Lower lobe of right lung (tissue), 2 donors: ENCODE data around the gene QRFP. TPM values are rescaled to one million over a fixed set of nuclear protein-coding genes. Genes with fewer than 3 reads are reported as not detected.

Source experiments
- ATAC-seq, 2 donors: fragments of 200-7000 bp; cut with Tn5 transposase; one replicate each; pipeline ENCODE4 v1.9.1; 2020 to 2022; ENCODE audit warnings: mild to moderate bottlenecking in 2 of 2, moderate library complexity in 2 of 2
- DNase-seq: peaks from one replicate; pipeline ENCODE4 v3.0.0-alpha.2; 2020
- H3K27ac ChIP-seq: fragments of 200-600 bp; one replicate; pipeline ENCODE4 v1.8.0; 2022
- H3K27me3 ChIP-seq: fragments of 200-600 bp; one replicate; pipeline ENCODE4 v1.8.0; 2022; ENCODE audit warnings: low read depth
- H3K36me3 ChIP-seq: fragments of 200-600 bp; one replicate; pipeline ENCODE4 v1.8.0; 2022; ENCODE audit warnings: mild to moderate bottlenecking
- H3K4me1 ChIP-seq: fragments of 200-600 bp; one replicate; pipeline ENCODE4 v1.8.0; 2022
- H3K4me3 ChIP-seq: fragments of 200-600 bp; one replicate; pipeline ENCODE4 v1.8.0; 2022; ENCODE audit warnings: mild to moderate bottlenecking
- H3K9me3 ChIP-seq: fragments of 200-600 bp; one replicate; pipeline ENCODE4 v1.8.0; 2022
- intact Hi-C: fragments of 100-400 bp; cut with DNase I; formaldehyde crosslinking; loops from one replicate; pipeline ENCODE4 v1.11.0; 2022
- total RNA-seq: library from RNA; stranded (reverse); fragmentation: NEBNext Ultra II Directional; extraction: Animal tissue kit (Norgen Biotek cat#: 25700); gene quantifications from one replicate; pipeline ENCODE4 v1.2.1, GENCODE V29; 2021
- TF ChIP-seq, protein P1 (sequence below): fragments of 200-600 bp; IDR thresholded peaks from one replicate; pipeline ENCODE4 v1.8.0; 2022; ENCODE audit warnings: antibody characterized with exemption, mild to moderate bottlenecking
- donor health status: DM: no; HTN: yes; CAD: no; lungs with severe emphysema.

QRFP gene
- total RNA-seq, 1 donor from 2014 or later, result not detected

DNA sequence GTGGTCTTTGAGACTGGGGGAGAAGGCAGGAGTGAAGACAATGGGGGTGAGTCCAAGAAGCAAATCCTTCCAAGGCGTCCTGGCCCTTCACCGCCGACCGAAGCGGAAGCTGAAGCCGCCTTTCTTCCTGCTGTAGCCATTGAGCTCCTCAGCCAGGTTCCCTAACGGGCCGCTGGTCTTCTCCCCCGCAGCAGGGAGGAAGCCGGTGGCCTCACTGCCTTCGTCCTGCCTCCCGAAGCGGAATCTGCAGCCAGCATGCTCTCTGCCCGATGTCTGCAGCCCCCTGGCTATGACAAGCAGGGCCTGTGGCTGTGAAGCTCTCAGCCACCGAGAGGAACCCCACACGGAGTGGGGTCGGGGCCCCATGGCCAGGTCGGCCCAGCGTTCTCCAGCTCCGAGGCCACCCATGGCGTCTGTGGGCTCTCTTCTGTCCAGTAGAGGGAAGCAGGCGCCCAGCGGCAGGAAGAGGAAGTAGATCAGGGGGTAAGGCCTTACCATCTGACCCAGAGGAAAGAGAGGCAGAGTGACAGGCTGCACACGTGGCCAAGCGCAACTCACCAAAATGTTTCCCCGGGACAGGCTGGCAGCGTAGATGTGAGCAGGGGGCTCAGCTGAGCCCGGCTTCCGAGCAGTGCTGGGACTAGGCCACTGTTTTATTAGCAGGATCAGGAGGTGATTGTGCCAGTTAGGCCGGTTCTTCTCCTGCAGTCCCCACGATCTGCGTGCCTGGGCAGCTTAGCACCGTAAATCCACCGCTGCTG lies 3.1 kb downstream of the QRFP start:
- DNase-seq (peak; percentile 84), ATAC-seq (peak; percentile 74 to 86)
- peaks cover 46% of the 10 kb centered on the region for H3K36me3 ChIP-seq
- H3K4me3 ChIP-seq, result peak overlapping the region; percentile 21
- intact Hi-C loops, result no loop called here
- no peaks in the 10 kb centered on the region for H3K27me3 ChIP-seq
- no peaks in the 10 kb centered on the region for H3K9me3 ChIP-seq
- H3K27ac ChIP-seq, result peak overlapping the region; percentile 56
- no peaks in the 10 kb centered on the region for H3K4me1 ChIP-seq
- TF ChIP-seq, protein P1, sequence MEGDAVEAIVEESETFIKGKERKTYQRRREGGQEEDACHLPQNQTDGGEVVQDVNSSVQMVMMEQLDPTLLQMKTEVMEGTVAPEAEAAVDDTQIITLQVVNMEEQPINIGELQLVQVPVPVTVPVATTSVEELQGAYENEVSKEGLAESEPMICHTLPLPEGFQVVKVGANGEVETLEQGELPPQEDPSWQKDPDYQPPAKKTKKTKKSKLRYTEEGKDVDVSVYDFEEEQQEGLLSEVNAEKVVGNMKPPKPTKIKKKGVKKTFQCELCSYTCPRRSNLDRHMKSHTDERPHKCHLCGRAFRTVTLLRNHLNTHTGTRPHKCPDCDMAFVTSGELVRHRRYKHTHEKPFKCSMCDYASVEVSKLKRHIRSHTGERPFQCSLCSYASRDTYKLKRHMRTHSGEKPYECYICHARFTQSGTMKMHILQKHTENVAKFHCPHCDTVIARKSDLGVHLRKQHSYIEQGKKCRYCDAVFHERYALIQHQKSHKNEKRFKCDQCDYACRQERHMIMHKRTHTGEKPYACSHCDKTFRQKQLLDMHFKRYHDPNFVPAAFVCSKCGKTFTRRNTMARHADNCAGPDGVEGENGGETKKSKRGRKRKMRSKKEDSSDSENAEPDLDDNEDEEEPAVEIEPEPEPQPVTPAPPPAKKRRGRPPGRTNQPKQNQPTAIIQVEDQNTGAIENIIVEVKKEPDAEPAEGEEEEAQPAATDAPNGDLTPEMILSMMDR, result peak; percentile 48

DNA sequence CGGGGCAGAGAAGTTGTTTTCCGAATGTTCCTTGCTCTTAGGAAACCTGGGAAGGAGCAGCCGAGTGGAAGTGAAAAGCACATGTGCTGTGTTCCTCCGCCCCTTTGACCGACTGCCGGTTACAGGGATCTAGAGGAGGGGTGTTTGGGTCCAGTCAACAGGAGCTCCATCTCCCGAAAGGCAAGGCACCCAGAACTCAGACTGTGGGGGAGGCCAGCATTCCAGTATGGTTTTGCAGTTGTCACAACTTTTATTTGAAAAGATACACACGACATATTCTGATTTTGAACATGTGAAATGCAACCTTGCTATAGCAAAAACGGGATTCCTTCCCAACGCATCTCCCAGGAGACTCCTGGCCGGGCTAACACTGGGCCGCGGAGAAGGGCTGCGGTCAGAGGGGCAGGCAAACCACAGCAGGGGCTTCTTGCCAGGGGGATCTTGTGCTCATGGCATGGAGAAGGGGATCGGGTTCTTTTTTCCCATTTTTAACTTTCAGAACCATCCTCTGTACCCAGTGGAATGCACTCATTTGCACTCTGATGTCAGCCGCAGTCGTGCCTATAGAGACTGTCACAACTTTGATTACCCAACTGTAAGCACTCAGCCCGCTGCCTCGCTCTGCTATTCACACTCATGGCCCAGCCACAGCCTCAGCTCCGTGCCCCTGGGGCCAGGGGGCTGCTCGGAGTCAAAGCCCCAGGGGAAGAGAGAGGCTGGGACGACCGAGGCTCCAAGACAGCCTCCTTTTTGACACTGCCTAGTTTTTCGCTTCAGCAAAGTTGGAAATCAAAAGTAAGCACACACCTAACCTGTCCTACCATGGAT lies 3.9 kb downstream of the QRFP start:
- DNase-seq (no peak), ATAC-seq (no peak)
- Histone ChIP-seq H3K36me3 (peaks cover 54% of the 10 kb centered on the region), H3K27ac (no peak overlapping the region), H3K4me3 (peak overlapping the region; percentile 21), H3K27me3 (no peaks in the 10 kb centered on the region), H3K9me3 (no peaks in the 10 kb centered on the region), H3K4me1 (no peaks in the 10 kb centered on the region)
- intact Hi-C loops, result no loop called here
- TF ChIP-seq, protein P1, result no peak

DNA sequence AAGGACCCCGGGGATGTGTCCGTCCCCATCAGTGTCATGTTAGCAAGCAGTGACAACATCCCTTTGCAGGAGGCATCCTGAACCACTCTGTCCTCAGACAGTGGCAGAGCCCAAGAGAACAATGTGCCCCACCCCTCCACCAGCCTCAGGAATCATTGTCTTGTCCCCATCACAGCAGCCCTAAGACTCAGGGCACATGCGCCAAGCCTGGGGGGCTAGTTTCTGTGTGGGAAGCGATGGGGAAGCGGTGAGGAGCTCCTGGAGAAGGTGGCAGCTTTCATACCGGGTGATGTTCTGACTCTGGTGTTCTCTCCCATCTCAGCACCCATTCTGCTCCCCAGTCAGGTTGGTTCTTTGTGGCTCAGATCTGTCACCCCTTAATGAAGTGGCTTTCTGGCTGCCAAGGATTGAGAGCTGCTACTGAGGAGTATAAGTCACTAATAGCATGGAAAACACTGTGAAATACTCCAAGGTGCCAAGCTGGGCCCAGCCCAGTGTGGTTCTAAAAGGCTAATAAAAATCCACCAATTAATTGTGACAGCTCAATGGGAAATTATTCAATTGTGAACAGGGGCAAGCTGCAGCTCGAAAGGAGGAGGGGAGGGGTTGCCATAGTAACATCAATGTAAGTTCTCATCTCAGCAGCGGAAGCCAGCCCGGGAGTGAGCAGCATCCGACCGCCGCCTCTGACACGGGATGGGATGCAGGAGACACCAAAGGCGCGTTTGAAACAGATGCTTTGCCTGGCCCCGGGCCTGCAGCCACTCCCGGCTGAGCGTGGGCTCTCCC lies 4.7 kb downstream of the QRFP start:
- TF ChIP-seq, protein P1, result no peak
- no peak for ATAC-seq
- Histone ChIP-seq H3K4me1 (no peaks in the 10 kb centered on the region), H3K4me3 (no peak overlapping the region), H3K9me3 (no peaks in the 10 kb centered on the region), H3K27me3 (no peaks in the 10 kb centered on the region), H3K27ac (no peak overlapping the region), H3K36me3 (peaks cover 62% of the 10 kb centered on the region)
- DNase-seq, result no peak
- intact Hi-C loops, result no loop called here

DNA sequence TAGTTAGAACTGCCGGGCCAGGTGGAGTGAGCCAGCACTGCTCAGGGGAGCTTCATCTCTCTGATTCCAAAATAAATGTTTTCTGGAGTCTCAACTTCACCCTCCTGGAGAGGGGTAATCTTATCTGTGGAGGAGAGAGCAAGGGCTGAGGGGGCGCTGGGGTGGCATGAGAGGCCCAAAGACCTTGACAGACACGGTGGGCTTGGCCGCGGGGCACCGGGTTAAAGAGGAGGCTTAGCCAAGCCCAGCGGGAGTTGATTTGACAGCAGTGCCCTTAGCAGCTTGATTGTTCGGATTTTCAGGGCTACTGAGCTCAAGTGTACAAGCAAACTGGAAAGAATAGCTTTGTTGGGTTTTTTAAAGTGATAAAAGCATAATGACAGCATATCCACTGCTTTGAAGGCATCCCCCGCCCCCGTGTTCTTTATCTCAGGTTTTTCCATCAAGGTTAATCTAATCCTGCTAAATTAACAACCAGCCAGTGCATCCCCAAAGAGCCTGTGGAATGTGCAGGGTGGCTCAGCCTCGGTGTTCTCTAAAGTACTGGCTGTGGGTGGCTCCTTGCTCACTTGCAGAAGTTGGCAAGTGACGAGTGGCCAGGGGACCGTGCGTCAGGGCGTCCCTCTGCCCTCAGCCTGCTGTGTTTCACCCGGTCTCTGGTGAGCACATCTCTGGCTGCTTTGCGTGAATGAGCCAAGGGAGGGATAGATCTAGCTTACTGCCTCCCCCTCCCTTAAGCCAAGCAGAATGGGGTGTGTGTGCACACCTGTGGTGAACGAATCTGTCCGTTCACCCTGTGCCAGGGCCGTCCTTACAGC lies 5.5 kb downstream of the QRFP start:
- ATAC-seq, result no peak
- intact Hi-C loops, result no loop called here
- TF ChIP-seq, protein P1, result no peak
- Histone ChIP-seq H3K27ac (no peak overlapping the region), H3K9me3 (no peaks in the 10 kb centered on the region), H3K36me3 (peaks cover 70% of the 10 kb centered on the region), H3K27me3 (no peaks in the 10 kb centered on the region), H3K4me1 (no peaks in the 10 kb centered on the region), H3K4me3 (no peak overlapping the region)
- no peak for DNase-seq

DNA sequence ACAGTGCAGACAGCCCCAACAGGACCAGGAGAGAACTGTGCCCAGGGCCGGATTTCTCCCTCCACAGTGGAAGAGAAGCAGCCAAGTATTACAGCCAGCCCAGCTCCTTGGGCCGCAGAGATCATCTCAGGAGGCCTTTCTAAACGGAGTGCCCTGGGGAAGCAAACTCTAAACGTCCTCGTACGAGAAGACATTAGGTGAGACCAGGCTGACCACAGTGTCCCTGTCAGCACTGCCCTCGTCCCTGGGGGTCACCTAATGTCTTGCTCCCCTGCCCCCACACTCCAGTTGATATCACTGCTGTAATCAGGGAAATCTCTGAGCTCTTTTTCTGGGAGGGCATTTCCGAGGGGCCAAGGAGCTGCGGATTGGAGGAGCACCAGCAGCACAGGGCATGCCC lies 6.5 kb downstream of the QRFP start:
- H3K27me3 ChIP-seq, result no peaks in the 10 kb centered on the region
- no peak overlapping the region for H3K27ac ChIP-seq
- no peaks in the 10 kb centered on the region for H3K9me3 ChIP-seq
- intact Hi-C loops, result no loop called here
- H3K36me3 ChIP-seq, result peaks cover 80% of the 10 kb centered on the region
- DNase-seq, result no peak
- no peak for ATAC-seq
- H3K4me3 ChIP-seq, result no peak overlapping the region
- TF ChIP-seq, protein P1, result no peak
- no peaks in the 10 kb centered on the region for H3K4me1 ChIP-seq
